SU-DHL-6 (cell line): Measurements from ENCODE around the gene HEBP1.

ENCODE experiments used
- H2AFZ ChIP-seq: fragments of 200-600 bp; sonication (generic); 2 replicates; pipeline ENCODE4 v1.6.1; 2014; ENCODE audit warnings: low read depth, mild to moderate bottlenecking, moderate library complexity, mixed read lengths, antibody characterized with exemption, low read length; ENCODE audit not compliant: severe bottlenecking
- H3F3A ChIP-seq: fragments of 200-600 bp; shearing (Covaris generic); 2 replicates; pipeline ENCODE4 v1.6.0; 2016; ENCODE audit warnings: antibody characterized with exemption, mild to moderate bottlenecking; ENCODE audit not compliant: insufficient read depth
- H3K27ac ChIP-seq: fragments of 200-600 bp; sonication (generic); 2 replicates; pipeline ENCODE4 v1.5.1; 2016; ENCODE audit warnings: low read depth, mild to moderate bottlenecking, low read length, moderate library complexity, mixed read lengths
- H3K27me3 ChIP-seq: fragments of 200-600 bp; sonication (generic), shearing (Covaris generic); 2 replicates; pipeline ENCODE4 v1.6.0; 2014; ENCODE audit warnings: mild to moderate bottlenecking, low read length
- H3K36me3 ChIP-seq: fragments of 200-600 bp; sonication (generic); 2 replicates; pipeline ENCODE4 v1.6.1; 2014; ENCODE audit warnings: mild to moderate bottlenecking, low read length, mixed read lengths
- H3K4me2 ChIP-seq: fragments of 300-600, 200-600 bp; shearing (Covaris generic), sonication (generic); 2 replicates; pipeline ENCODE4 v1.6.0; 2014; ENCODE audit warnings: low read length, low read depth, mild to moderate bottlenecking; ENCODE audit not compliant: poor library complexity, severe bottlenecking
- H3K4me3 ChIP-seq: fragments of 200-600 bp; sonication (generic); 2 replicates; pipeline ENCODE4 v1.5.1; 2014; ENCODE audit warnings: antibody characterized with exemption, low read length, mild to moderate bottlenecking, mixed read lengths; ENCODE audit not compliant: insufficient read depth, poor library complexity, severe bottlenecking
- H3K79me2 ChIP-seq: fragments of 200-600 bp; sonication (generic); 2 replicates; pipeline ENCODE4 v1.6.1; 2014; ENCODE audit warnings: mild to moderate bottlenecking, low read length, moderate library complexity; ENCODE audit not compliant: insufficient read depth
- H3K9ac ChIP-seq: fragments of 200-600 bp; sonication (generic); 2 replicates; pipeline ENCODE4 v1.7.0; 2014; ENCODE audit warnings: mild to moderate bottlenecking, low read length
- H3K9me2 ChIP-seq: fragments of 200-600 bp; sonication (generic); replicated peaks from 2 replicates; pipeline ENCODE4 v1.6.1; 2014; ENCODE audit warnings: low read length; ENCODE audit not compliant: insufficient read depth
- H3K9me3 ChIP-seq: fragments of 200-600 bp; sonication (generic); 2 replicates; pipeline ENCODE4 v1.6.1; 2014; ENCODE audit warnings: low read length, mixed read lengths; ENCODE audit not compliant: insufficient read depth
- H4K20me1 ChIP-seq: fragments of 200-600 bp; sonication (generic); 2 replicates; pipeline ENCODE4 v1.6.1; 2014; ENCODE audit warnings: low read depth, mild to moderate bottlenecking, antibody characterized with exemption, low read length, moderate library complexity, mixed read lengths
- EZH2phosphoT487 ChIP-seq: fragments of 200-600 bp; sonication (generic), shearing (Covaris generic); conservative IDR thresholded peaks from 2 replicates; pipeline ENCODE4 v1.6.1; 2018; ENCODE audit warnings: mild to moderate bottlenecking, antibody characterized with exemption, low read length, moderate library complexity, mixed read lengths
- TF ChIP-seq, protein P1 (sequence below): fragments of 200-600 bp; sonication (generic); IDR thresholded peaks from one replicate; pipeline ENCODE4 v1.5.1; 2017; ENCODE audit warnings: antibody characterized with exemption, mild to moderate bottlenecking, low read length, moderate library complexity; ENCODE audit not compliant: insufficient read depth, poor library complexity, severe bottlenecking

The HEBP1 gene

DNA sequence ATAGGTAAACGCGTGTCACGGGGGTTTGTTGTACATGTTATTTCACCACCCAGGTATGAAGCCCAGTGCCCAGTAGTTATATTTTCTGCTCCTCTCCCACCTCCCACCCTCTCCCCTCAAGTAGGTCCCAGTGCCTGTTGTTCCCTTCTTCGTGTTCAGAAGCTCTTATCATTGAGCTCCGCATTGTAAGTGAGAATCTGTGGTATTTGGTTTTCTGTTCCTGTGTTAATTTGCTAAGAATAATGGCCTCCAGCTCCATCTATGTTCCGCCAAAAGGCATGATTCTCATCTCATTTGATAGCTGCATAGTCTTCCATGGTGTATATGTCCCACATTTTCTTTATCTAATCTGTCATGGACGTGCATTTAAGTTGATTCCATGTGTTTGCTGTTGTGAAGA, 41.2 kb downstream of the HEBP1 start:
- Histone ChIP-seq H3K9me2 (no peaks in the 10 kb centered on the region), H4K20me1 (no peaks in the 10 kb centered on the region), H3K9ac (no peak overlapping the region), H3K4me3 (no peak overlapping the region), H3K27ac (no peak overlapping the region), H3F3A (no peaks in the 10 kb centered on the region), H3K27me3 (no peaks in the 10 kb centered on the region), H3K79me2 (no peaks in the 10 kb centered on the region), H2AFZ (no peak overlapping the region), H3K4me2 (no peak overlapping the region), H3K36me3 (no peaks in the 10 kb centered on the region), H3K9me3 (no peaks in the 10 kb centered on the region)
- no peak for TF ChIP-seq EZH2phosphoT487
- TF ChIP-seq, protein P1, sequence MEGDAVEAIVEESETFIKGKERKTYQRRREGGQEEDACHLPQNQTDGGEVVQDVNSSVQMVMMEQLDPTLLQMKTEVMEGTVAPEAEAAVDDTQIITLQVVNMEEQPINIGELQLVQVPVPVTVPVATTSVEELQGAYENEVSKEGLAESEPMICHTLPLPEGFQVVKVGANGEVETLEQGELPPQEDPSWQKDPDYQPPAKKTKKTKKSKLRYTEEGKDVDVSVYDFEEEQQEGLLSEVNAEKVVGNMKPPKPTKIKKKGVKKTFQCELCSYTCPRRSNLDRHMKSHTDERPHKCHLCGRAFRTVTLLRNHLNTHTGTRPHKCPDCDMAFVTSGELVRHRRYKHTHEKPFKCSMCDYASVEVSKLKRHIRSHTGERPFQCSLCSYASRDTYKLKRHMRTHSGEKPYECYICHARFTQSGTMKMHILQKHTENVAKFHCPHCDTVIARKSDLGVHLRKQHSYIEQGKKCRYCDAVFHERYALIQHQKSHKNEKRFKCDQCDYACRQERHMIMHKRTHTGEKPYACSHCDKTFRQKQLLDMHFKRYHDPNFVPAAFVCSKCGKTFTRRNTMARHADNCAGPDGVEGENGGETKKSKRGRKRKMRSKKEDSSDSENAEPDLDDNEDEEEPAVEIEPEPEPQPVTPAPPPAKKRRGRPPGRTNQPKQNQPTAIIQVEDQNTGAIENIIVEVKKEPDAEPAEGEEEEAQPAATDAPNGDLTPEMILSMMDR: no peak

DNA sequence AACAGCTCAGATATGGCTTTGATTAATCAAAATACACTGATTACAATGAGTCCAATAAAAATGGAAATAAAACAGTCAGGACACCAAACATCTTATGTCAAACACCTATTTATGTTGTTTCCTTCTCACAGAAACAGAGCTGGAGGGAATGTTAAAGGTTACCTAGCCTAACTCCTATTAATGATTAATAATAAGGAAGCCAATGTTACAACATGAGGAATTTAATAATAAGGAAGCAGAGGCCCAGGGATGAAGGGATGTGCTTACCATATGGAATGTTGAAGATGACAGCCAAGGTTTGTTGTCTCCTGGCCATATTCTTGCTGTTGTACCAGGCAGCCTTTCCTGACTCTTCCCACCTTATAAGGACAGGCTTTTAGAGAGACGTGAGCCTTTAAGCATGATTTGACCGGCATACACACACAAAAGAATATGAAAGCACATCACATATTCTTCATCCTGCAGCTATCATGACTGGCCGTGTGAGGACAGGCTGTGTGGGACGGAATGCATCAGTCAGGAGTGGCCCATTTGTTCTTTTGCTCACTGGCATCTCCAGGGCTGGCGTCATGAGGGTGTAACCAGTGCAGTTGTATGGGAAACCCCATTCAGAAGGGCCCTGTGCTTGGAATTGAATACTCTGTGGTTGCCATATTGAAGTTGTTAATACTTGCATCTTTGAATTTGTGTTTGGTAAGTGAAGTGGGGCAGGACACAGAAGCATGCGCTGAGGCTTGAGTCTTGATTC, 45.0 kb downstream of the HEBP1 start:
- no peaks in the 10 kb centered on the region for H3K9me3 ChIP-seq
- H3K79me2 ChIP-seq: no peaks in the 10 kb centered on the region
- H2AFZ ChIP-seq: no peak overlapping the region
- no peak overlapping the region for H3K4me2 ChIP-seq
- no peaks in the 10 kb centered on the region for H3K36me3 ChIP-seq
- no peak for TF ChIP-seq EZH2phosphoT487
- TF ChIP-seq, protein P1: no peak
- H3K27ac ChIP-seq: no peak overlapping the region
- no peaks in the 10 kb centered on the region for H3K9me2 ChIP-seq
- H3K27me3 ChIP-seq: no peaks in the 10 kb centered on the region
- no peaks in the 10 kb centered on the region for H4K20me1 ChIP-seq
- H3K9ac ChIP-seq: no peak overlapping the region
- H3K4me3 ChIP-seq: no peak overlapping the region
- H3F3A ChIP-seq: no peaks in the 10 kb centered on the region

DNA sequence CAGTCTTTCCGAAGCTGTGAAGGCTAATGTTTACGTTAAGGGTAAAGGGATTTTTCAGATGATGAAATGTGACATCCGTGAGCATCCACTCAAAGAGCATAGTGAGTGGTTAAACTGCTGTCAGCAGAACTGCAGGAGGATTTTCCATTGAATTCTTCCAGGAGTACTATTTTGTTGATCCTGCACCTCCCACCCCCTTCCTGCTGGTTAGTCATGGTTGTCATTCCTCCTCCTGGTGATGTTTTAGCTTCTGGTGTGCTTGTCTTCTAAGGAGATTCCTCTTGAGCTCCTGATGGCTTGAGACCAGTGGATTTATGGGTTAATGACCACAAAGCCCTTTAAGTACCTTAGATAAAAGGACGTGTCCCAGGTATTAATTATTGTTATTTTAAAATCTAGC, 45.7 kb downstream of the HEBP1 start:
- no peak overlapping the region for H3K9ac ChIP-seq
- H3K4me2 ChIP-seq: no peak overlapping the region
- H3K9me3 ChIP-seq: no peaks in the 10 kb centered on the region
- no peak overlapping the region for H3K4me3 ChIP-seq
- H3K27me3 ChIP-seq: no peaks in the 10 kb centered on the region
- H3K79me2 ChIP-seq: no peaks in the 10 kb centered on the region
- TF ChIP-seq EZH2phosphoT487: no peak
- TF ChIP-seq, protein P1: no peak
- no peak overlapping the region for H3K27ac ChIP-seq
- no peak overlapping the region for H2AFZ ChIP-seq
- H3F3A ChIP-seq: no peaks in the 10 kb centered on the region
- no peaks in the 10 kb centered on the region for H4K20me1 ChIP-seq
- H3K9me2 ChIP-seq: no peaks in the 10 kb centered on the region
- H3K36me3 ChIP-seq: no peaks in the 10 kb centered on the region
